MV-4-11 (cell line): ENCODE measurements around the gene POLE2.
A peak's percentile ranks its signal among the peaks of the same experiment; 100 is the strongest.
"Not testable (repeated sequence)": the region's sequence is repeated elsewhere in the genome, so short reads cannot be mapped to it uniquely, and the experiment has no call there.

Source experiments
- DNase-seq: peaks from one replicate; lab custom pipeline; 2025; lab: John Stamatoyannopoulos, UW

Gene POLE2

DNA sequence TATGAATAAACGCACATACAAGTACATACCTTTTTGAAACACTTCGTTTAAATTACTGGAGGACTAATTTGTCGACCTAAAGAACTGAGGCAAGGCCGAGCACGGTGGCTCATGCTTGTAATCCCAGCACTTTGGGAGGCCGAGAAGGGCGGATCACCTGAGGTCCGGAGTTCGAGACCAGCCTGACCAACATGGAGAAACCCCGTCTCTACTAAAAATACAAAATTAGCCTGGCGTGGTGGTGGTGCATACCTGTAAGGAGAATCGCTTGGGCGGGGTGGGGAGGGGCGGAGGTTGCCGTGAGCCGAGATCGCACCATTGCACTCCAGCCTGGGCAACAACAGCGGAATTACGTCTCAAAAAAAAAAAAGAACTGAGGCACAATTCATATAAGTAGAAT, 68.7 kb downstream of the POLE2 start:
- DNase-seq: not testable (repeated sequence)

DNA sequence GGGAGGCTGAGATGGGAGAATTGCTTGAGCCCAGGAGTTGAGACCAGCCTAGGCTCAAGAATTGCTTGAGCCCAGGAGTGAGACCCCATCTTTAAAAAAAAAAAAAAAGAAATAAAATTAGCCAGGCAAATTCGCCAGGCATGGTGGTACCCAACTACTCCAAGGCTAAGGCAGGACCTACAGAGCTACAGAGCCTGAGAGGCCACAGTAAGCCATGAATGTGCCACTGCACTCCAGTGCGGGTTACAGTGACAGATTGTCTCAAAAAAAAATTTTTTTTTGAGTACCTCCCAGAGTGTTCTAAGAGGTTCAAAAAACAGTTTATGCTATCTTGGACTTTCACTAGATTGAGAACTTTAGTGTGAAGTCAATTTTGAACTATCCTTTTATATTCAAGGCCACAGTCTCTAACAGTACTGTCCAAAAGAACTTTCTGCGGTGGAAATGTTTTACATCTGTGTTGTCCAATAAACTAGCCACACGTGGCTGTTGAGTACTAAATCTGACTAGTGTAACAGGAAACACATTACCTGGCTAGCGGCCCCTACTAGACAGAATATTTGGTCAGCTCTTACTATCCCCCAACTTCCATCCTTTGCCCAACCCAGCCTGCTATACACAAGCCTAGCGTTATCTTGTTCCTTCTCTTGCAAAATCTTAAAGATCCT, 70.0 kb downstream of the POLE2 start:
- peak; percentile 36 for DNase-seq

DNA sequence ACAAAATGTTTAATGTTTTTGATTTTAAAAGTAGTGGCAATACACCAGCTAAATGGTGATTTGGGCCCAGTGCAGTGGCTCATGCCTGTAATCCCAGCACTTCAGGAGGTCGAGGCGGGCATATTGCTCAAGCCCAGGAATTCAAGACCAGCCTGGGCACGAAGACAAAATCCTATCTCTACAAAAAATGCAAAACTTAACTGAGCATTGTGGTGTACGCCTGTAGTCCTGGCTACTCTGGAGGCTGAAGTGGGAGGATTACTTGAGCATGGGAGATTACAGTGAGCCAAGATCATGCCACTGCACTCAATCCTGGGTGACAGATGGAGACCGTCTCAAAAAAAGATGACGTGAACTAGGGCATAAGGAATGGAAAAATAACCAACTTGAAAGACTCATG, 72.2 kb downstream of the POLE2 start:
- no peak for DNase-seq

- no peak for DNase-seq
These were observed 73.8 kb downstream of the POLE2 start for GRCh38 chr14:49614196-49614595.

GRCh38 chr14:49612671-49613070, 75.3 kb downstream of the POLE2 start:
- no peak for DNase-seq

GRCh38 chr14:49612251-49612650, 75.8 kb downstream of the POLE2 start:
- no peak for DNase-seq

DNA sequence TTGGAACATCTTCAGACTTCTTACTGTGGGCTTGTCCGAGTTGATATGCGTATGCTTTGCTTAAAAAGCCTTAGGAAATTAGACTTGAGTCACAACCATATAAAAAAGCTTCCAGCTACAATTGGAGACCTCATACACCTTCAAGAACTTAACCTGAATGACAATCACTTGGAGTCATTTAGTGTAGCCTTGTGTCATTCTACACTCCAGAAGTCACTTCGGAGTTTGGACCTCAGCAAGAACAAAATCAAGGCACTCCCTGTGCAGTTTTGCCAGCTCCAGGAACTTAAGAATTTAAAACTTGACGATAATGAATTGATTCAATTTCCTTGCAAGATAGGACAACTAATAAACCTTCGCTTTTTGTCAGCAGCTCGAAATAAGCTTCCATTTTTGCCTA, 80.4 kb downstream of the POLE2 start:
- no peak for DNase-seq

GRCh38 chr14:49598485-49599300, 89.3 kb downstream of the POLE2 start, which contains the start of gene LRR1:
LRR1 (plus strand) TSS chr14:49598940; CDS start chr14:49599021, 81 bp downstream.
- peak; percentile 83 for DNase-seq

GRCh38 chr14:49598189-49598484, 89.9 kb downstream of the POLE2 start:
- DNase-seq: no peak

DNA sequence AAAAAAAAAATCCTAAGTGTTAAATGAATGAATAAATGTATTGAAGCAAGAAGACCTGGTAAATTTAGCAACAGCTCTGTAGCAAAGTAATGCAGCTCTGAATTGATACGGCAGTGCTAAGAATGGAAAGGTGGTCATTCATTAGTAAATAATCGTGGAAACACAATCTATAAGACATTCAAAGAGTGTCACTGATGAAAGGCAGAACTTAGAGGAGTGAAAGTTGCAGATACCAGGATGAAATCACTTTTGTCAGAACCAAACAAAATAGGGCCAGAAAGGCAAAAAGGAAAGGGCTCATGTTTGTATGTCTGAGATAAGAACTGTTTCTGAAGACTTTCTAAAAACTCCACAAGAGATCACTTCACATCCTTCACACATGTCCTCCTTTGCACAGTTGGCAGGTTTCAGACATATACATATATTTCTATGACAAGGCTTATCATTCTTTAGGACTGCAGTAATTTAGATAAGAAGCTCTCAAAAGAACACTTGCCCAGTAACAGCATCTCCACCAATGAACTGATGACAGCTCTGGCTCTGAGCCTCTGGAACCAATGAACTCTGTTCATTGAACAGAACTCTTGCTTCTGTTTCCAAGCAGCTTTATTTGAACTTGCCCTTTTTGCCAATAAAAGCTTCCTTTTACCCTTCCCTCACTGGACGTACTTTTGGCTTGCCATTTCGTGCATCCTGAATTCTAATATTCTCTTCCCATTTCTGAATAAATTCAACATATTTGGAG, 93.5 kb downstream of the POLE2 start:
- DNase-seq: no peak
